GM21528 (cell line): ENCODE measurements around the gene PIAS4.

Experiments used
- ATAC-seq: cut with Tn5 transposase; IDR thresholded peaks from one replicate; pipeline ENCODE4 v1.9.1; 2021; ENCODE audit warnings: mild to moderate bottlenecking, moderate library complexity; ENCODE audit not compliant: unreplicated experiment, low FRiP score

Gene PIAS4

GRCh38 chr19:3976495-3977241, 30.9 kb upstream of the PIAS4 start:
- no peak for ATAC-seq

DNA sequence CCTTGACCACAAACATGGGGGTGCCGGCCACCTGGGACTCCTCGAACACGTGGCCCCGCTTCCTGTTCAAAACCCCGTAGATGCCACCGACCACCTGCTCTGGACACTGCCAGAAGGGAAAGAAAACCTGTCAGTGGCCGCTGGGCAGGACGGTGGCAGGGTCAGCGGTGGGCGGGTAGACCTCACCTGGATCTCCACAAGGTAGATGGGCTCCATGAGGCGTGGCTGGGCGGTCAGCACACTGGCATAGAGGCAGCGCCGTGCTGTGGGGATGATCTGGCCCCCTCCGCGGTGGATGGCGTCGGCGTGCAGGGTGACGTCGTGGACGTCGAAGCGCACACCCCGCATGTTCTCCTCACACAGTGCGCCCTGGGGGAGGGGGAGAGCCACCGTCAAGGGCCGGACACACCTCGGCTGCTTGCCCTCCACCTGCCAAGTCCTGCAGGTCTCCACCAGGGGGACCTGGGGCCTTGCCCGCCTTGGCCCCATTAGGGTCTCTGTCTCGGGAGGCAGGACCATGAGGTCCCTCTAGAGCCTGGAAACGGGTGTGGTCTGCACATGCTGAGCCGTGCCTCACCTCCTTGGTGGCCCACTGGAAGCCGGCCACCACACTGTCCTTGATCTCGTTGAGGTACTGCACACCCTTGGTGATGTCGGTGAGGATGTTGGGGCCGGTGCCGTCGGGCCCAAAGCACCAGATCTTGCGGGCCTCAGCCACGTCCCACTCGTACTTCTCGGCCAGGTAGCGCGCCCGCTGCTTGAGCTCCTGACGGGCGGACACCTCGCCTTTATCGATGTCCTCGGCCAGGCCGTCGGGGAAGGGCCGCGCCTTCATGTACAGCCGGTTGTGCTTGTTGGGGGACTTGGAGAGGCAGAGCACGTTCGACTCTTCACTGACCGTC, 30.0 kb upstream of the PIAS4 start:
- no peak for ATAC-seq

DNA sequence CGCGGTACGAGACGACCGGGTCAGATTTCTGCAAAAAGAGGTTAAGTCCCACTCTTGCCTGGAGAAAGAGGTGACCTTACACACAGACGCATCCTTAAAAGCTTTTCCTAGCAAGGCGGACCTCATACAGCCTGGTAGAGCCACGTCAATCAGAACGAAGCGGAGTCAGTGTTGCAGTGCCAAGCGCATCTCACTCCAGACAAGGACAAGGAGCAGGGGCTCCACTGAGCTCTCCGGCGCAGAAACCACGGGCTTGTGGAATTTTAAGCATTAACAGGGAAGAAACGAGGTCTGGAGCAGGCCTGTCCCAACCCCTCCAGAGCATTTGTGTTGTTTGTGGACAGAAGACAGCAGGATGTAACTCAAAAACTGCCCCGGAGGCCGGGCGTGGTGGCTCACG, 29.4 kb upstream of the PIAS4 start:
- ATAC-seq: no peak

DNA sequence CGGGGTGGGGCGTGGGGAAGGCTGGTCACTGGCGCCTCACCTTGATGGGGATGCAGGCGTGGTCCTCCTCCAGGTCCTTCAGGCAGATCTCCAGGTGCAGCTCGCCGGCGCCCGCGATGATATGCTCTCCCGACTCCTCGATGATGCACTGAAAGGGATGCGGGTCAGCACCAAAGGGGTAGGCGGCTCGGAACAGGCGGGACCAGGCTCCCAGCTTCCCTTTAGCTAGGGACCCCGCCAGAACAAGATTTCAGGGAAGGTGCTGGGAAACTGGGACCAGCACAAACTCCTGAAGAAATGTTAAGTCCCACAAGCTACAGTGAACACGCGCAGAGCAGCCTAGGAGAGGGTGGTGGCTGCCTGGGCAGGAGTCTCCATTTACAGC, 28.3 kb upstream of the PIAS4 start:
- no peak for ATAC-seq

GRCh38 chr19:3979674-3980352, 27.7 kb upstream of the PIAS4 start:
- ATAC-seq: no peak

DNA sequence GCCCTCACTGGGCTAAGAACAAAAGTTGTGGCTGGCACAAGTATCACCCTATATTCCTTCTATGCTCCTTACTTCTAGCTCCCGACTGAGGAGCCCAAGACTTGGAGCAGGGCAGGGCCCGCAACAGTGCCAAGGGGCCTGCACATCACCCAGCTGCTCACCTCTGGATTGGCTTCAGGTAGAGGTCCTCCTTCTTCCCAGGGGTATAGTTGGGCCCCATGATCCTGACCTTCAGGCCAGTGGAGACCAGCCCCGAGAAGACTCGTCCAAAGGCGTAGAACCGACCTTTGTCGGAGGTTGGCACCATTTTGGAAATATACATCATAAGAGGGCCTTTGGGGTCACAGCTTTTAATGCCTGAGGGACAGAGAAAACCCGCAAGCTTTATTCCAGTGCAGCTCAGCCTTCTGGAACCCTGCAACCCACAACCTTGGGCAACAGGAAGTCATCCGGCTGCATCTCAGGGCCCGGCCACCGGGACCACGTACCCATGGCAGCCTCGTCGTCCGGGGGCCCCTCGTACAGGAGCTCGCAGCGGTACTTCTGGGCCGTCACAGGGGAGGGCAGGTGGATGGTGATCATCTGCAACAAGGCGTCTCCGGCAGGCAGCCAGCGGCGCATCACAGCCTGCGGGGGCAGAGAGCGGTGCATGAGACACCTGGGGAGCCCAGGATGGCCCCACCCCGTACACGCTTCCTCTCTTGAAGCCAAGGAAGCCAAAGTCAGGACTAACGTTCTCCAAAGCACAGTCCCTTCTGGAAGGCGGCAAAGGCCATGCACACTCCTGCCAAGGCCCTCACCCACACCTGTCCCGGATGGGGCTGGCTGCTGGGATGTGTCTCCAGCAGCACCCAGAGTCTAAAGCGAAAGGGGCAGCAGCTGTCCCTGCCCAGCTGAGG, 26.9 kb upstream of the PIAS4 start:
- no peak for ATAC-seq

- no peak for ATAC-seq
Observed at GRCh38 chr19:3981373-3981735, 26.2 kb upstream of the PIAS4 start.

DNA sequence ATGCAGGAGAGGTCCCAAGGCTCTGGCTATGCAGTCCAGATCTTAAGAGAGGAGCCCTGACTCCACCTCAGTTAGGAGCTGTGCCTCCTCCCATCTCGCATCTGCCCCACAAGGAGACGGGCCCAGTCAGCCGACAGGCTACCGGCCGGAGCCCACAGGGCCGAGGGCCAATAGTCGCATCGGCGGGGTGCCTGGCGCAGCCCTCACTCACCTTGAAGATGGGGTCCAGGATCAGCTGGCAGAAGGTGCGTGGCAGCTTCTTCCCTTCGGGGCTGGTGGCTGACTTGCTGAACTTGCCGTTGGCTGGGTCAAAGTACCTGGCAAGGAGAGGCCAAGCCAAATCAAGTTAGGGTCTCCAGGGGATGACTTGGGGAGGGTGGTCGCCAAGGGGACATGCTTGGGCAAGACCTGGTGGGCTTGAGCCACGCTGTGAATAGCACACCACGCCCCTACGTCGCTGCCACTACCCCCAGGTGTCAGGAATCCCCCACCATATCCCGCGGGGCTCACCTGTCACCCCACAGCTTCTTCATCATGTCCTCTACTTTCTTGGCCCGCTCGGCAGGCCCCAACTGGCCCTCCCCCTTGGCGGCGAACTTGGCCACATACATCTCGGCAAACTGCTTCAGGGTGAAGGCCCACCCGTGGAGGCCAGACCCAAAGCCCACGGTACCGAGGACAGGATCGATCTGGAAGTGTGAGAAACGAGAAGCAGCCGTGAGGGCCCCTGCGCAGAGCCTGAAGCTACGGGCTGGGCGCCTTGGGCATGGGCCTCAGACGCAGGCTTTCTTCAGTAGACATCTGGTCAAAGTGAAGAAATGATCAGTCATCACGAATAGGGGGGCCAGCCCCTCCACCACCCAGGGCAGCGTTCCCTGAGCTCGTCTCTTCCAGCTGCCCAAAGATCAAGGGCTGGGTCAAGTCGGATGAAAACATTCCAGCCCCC, 25.5 kb upstream of the PIAS4 start:
- ATAC-seq: no peak

GRCh38 chr19:3982701-3983541, 24.6 kb upstream of the PIAS4 start:
- no peak for ATAC-seq

DNA sequence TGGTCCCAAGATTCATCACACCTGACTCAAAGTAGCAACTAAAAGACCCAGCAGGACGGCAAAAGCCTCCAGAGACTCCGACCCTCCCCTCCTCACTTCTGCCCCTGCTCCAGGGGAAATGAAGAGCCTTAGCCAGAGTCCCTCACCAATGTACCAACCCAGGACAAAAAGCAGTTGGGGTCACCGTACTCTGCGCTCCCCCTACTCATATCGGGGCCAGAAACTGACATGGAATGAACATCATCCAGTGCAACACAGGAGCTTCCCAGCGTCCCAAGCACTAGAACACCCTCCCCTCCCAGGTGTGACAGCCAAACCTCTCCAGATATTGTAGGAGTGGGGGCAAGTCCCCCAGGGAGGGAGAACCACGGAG, 24.0 kb upstream of the PIAS4 start:
- no peak for ATAC-seq

DNA sequence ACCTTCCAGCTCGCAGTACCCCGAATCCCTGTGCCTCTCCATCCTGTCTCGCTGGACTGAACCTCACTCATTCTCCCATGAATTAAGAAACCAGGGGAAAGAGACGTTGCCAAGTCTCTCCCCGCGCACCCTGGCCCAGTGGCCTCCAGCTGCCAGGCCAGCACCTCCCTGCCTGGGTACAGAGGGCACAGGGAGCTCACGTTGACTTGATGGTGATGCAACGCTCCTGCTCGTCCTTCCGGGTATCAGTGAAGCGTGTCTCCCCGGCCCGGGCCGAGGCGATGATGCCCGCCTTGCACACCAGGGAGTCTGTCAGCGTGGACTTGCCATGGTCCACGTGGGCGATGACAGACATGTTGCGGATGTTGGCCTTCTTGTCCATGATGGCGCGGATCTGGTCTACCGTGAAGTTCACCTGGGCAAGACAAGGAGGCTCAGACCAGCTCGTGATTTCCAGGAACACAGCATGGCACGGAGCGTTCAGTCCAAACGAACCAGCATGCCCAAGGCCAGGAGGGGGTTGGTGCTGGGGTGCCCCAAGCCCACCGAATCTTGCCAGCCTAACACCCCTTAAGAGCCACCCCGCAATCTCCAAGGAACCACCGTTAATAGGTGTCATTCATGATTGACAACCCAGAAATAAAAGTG, 23.5 kb upstream of the PIAS4 start:
- no peak for ATAC-seq

GRCh38 chr19:3984584-3984907, 23.0 kb upstream of the PIAS4 start:
- no peak for ATAC-seq

- ATAC-seq: peak; percentile 46
Observed at GRCh38 chr19:3984908-3985642, 22.5 kb upstream of the PIAS4 start, which contains the start of gene EEF2. Gene EEF2 (minus strand): TSS chr19:3985463. CDS start chr19:3985380, 83 bp downstream.

DNA sequence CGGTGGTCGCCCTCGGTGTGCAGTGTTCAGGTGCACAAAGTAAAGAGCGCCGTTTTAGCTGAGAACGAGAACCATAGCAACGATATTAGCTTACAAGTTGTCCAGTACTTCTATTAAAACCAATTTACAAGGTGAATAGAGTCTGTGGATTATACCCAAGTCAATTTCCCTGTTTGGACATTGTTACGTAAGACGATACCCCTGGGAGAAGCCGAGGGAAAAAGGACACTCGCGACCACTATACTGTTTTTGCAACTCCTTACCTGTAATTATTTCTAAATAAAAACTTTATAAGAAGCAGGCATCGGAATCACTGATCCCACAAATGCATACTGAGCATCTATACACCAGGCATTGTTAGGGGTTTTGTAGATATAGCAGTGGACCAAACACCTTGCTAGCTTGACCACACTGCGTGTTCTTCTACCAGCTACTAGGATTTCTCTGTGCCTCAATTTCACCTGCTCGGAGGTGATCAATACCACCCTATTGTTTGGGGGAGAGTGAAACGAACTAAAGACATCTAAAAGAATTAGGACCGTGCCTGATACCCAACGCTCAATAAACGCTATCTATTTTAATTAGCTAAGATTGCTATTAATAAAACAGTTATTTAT, 21.8 kb upstream of the PIAS4 start:
- ATAC-seq: no peak

- ATAC-seq: no peak
Observed at GRCh38 chr19:3986260-3987041, 21.1 kb upstream of the PIAS4 start.
